NT2/D1 (cell line): ENCODE data around the gene MXD1.
"Not testable (repeated sequence)": the region's sequence is repeated elsewhere in the genome, so short reads cannot be mapped to it uniquely, and the experiment has no call there.

Experiments
- DNase-seq: peaks from one replicate; pipeline ENCODE4 v3.0.0-alpha.2; 2011; ENCODE audit warnings: low read depth, low spot score
- H3K27me3 ChIP-seq: 2 replicates; pipeline ENCODE4 v1.6.0; 2011; ENCODE audit warnings: mild to moderate bottlenecking; ENCODE audit not compliant: insufficient read length, insufficient read depth
- H3K36me3 ChIP-seq: 2 replicates; pipeline ENCODE4 v1.6.1; 2011; ENCODE audit warnings: mild to moderate bottlenecking, low read length, mixed read lengths; ENCODE audit not compliant: insufficient read depth, insufficient read length
- H3K4me1 ChIP-seq: 2 replicates; pipeline ENCODE4 v1.5.1; 2011; ENCODE audit not compliant: insufficient read depth, insufficient read length
- H3K4me3 ChIP-seq: 2 replicates; pipeline ENCODE4 v1.5.1; 2011; ENCODE audit warnings: low read depth; ENCODE audit not compliant: insufficient read length
- H3K9ac ChIP-seq: 2 replicates; pipeline ENCODE4 v1.6.0; 2011; ENCODE audit warnings: low read depth; ENCODE audit not compliant: insufficient read length
- H3K9me3 ChIP-seq: 2 replicates; pipeline ENCODE4 v1.5.1; 2011; ENCODE audit warnings: mild to moderate bottlenecking, low read length; ENCODE audit not compliant: insufficient read depth
- SUZ12 ChIP-seq: IDR thresholded peaks from 2 replicates; pipeline ENCODE4 v1.6.1; 2011; ENCODE audit not compliant: insufficient read length, insufficient read depth; ENCODE audit errors: extremely low read depth
- YY1 ChIP-seq: IDR thresholded peaks from 2 replicates; pipeline ENCODE4 v1.6.1; 2011; ENCODE audit not compliant: insufficient read length, insufficient read depth
- ZNF274 ChIP-seq: IDR thresholded peaks from 2 replicates; pipeline ENCODE4 v1.6.1; 2011; ENCODE audit warnings: mild to moderate bottlenecking, low read depth, low read length

Gene MXD1, protein sequence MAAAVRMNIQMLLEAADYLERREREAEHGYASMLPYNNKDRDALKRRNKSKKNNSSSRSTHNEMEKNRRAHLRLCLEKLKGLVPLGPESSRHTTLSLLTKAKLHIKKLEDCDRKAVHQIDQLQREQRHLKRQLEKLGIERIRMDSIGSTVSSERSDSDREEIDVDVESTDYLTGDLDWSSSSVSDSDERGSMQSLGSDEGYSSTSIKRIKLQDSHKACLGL

DNA sequence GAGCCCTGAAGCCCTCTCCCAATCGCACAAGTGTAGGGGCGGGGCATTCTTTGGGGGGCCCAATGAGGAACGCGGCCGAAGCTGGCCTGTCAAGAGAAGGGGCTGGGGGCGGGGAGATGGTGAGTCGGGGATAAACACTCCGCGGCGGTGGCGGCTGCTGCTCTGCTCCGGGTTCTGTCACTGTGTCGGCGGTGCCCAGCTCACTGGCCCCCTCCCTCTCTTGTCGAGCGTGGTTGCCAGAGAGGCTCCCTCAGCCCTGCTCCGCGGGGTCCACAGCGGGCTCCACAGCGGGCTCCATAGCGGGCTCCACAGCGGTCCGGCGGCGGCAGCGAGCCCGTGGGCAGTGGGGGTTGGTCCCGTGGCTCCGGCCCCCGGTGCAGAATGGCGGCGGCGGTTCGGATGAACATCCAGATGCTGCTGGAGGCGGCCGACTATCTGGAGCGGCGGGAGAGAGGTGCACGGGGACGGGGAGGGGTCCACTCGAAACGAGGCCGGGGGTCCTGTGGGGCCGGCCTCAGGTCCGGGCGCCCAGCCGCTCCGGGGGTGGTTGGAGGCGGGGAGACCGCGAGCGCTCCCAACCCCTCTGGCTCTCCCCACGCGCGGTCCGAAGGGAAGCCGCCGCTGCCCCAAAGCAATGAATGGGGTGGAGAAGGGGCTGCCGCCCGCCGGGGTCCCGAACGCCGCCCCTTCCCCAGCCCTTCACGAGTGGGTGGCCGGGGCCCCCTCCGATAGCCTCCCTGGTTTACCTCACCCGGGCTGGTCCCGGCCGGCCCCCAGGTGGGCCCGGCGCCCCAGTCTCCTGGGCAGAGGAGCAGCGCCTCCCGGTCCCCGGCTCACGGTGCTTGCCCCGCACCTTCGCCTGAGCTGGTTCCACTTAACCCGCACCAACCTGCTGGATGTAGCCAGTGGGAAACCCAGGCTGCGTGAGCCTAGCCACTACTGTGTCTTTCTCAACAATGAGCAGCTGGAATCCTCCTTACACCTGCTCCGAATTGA, at the start of gene MXD1:
Gene MXD1, plus strand, starts transcription at position 160 of the 996 bp plus-strand sequence. Its CDS starts 222 bp downstream, at position 382.
- H3K9ac ChIP-seq = peak within 1 kb of the TSS; percentile 90
- peaks cover 21% of the 10 kb centered on the region for H3K27me3 ChIP-seq
- peak within 1 kb of the TSS; percentile 66 for H3K4me3 ChIP-seq
- no peak for DNase-seq
- H3K36me3 ChIP-seq = peaks cover 5% of the 10 kb centered on the region
- TF ChIP-seq SUZ12 = no peak
- no peak for TF ChIP-seq YY1
- no peak for TF ChIP-seq ZNF274
- no peaks in the 10 kb centered on the region for H3K4me1 ChIP-seq
- H3K9me3 ChIP-seq = no peaks in the 10 kb centered on the region

DNA sequence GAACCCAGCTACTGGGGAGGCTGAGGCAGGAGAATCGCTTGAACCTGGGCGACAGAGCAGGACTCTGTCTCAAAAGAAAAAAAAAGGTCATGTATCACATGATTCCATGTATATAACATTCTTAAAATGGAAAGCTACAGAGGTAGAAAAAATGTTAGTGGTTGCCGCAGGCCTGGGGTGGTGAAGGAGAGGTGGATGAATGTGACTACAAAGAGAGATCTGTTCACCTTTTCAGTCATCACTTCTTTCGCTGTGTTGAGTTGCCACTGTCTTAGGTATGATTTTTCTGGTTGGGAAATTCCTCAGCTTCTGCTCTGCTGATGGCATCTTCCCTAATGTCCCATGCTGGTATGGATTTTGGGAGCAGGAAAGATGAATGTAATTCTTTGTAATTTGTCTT, 26.5 kb upstream of the MXD1 start:
- TF ChIP-seq SUZ12 = no peak
- no peak for TF ChIP-seq ZNF274
- no peak for TF ChIP-seq YY1
- no peaks in the 10 kb centered on the region for H3K36me3 ChIP-seq
- no peaks in the 10 kb centered on the region for H3K9me3 ChIP-seq
- no peaks in the 10 kb centered on the region for H3K4me1 ChIP-seq
- H3K4me3 ChIP-seq = no peak overlapping the region
- no peak for DNase-seq
- no peak overlapping the region for H3K9ac ChIP-seq
- no peaks in the 10 kb centered on the region for H3K27me3 ChIP-seq

DNA sequence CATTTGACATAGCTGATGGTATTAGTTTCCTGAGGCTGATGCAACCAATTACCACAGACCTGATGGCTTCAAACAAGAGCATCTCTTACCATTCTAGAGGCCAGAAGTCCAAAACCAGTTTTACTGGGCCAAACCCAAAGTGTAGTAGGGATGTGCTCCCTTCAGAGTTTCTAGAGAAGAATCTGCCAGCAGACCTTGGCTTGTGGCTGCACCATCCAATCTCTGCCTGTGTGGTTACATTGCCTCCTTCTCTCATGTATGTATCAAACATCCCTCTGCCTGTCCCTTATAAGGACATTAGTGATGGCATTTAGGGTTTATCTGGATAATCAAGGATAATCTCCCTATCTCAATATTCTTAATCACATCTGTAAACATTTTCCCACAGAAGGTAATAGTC, 25.6 kb upstream of the MXD1 start:
- no peak for DNase-seq
- no peaks in the 10 kb centered on the region for H3K36me3 ChIP-seq
- no peak for TF ChIP-seq YY1
- no peak for TF ChIP-seq SUZ12
- no peak for TF ChIP-seq ZNF274
- H3K9ac ChIP-seq = no peak overlapping the region
- H3K4me3 ChIP-seq = no peak overlapping the region
- H3K4me1 ChIP-seq = no peaks in the 10 kb centered on the region
- H3K9me3 ChIP-seq = no peaks in the 10 kb centered on the region
- H3K27me3 ChIP-seq = no peaks in the 10 kb centered on the region

DNA sequence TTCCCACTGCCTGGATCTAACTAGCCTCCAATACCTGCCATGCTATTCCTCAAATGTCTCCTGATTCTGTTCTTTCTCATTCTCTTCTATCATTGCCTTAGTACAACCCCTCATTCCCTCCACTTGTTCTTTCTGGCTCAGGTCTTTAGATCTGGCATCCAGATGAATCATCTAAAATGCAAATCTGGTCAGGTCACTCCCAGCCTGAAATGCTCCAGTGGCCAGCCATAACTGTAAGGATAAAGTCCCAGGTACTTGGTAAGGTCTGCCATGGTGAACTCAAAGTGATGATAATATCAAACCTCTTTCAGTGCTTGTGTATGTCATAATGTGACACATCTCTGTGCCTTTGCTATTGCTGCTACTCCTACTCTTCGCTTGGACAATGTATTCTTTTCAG, 24.0 kb upstream of the MXD1 start:
- no peaks in the 10 kb centered on the region for H3K27me3 ChIP-seq
- H3K9ac ChIP-seq = no peak overlapping the region
- H3K9me3 ChIP-seq = no peaks in the 10 kb centered on the region
- no peak overlapping the region for H3K4me3 ChIP-seq
- no peak for DNase-seq
- peaks cover 9% of the 10 kb centered on the region for H3K36me3 ChIP-seq
- no peak for TF ChIP-seq SUZ12
- TF ChIP-seq ZNF274 = no peak
- no peak for TF ChIP-seq YY1
- H3K4me1 ChIP-seq = no peaks in the 10 kb centered on the region

DNA sequence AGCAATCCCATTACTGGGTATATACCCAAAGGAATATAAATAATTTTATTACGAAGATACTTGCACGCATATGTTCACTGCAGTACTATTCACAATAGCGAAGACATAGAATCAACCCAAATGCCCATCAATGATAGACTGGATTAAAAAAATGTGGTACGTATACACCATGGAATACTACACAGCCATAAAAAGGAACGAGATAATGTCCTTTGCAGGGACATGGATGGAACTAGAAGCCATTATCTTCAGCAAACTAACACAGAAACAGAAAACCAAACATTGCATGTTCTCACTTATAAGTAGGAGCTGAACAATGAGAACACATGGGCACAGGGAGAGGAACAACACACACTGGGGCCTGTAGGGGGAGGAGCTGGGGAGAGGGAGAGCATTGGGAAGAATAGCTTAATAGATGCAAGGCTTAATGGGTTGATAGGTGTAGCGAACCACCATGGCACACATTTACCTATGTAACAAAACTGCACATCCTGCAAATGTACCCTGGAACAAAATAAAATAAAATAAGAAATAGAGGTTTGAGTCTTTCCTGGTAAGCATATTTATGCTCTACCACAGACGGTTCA, 22.0 kb upstream of the MXD1 start:
- not testable (repeated sequence) for DNase-seq, H3K9ac ChIP-seq, H3K4me3 ChIP-seq, H3K27me3 ChIP-seq, H3K4me1 ChIP-seq, H3K9me3 ChIP-seq
- H3K36me3 ChIP-seq = peaks cover 29% of the 10 kb centered on the region

DNA sequence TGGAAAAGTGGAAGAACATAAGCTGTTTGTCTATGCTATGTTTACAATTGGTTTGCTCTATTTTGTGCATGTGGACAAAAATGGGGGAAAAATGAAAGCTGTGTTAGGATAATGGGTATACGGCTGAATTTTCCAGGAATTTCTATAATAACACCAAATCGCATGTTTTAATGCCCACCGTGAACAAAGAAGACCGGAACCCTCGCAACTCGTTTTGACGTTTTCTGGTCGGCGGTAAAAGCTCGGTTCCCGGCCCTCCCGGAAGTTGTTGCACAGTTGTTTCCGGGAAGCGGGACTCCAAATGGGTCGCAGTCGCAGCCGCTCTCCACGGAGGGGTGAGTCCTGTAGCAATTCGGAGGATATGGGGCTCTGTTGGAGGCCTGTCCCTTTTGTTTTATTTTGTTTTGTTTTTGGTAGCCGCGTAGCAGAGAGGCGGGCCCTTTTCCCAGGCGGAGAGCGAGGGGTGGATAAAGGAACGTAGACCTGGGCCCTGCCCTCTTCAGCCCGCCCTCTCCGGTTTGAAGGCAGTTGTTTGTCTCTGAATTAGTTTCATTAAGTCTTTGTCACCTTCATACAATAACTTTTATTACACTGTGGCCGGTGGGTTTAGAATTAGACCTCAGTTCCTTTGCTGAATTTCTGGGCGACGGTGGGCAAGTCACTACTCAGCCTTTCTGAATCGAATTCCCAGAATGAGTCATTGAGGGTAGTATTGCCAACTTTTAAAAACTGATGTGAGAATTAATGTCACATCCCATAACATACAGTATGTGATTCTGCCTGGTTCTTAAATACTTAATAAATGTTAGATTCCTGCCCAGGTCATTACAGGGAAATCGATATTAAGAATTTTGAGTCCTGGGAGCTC, 21.0 kb upstream of the MXD1 start, which contains the start of gene SNRNP27:
Gene SNRNP27, plus strand, starts transcription at position 273 of the 868 bp plus-strand sequence. Its CDS starts 29 bp downstream, at position 302.
- Histone ChIP-seq H3K9ac (peak within 1 kb of the TSS; percentile 74), H3K27me3 (no peaks in the 10 kb centered on the region), H3K9me3 (no peaks in the 10 kb centered on the region), H3K4me3 (peak within 1 kb of the TSS; percentile 69), H3K36me3 (peaks cover 39% of the 10 kb centered on the region), H3K4me1 (no peaks in the 10 kb centered on the region)
- TF ChIP-seq SUZ12 (no peak), ZNF274 (no peak), YY1 (no peak)
- peak; percentile 75 for DNase-seq

DNA sequence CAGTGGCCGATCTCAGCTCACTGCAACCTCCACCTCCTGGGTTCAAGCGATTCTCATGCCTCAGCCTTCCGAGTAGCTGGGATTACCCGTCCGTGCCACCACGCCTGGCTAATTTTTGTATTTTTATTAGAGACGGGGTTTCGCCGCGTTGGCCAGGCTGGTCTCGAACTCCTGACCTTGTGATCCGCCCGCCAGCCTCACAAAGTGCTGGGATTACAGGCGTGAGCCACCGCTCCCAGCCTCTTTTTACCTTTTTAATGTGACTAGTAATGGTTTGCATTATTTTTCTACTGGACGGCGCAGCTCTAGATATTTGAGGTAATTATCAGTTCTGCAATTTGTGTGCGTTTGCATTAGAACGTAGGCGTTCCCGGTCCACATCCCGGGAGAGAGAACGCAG, 20.2 kb upstream of the MXD1 start:
- Histone ChIP-seq H3K4me3 (peak overlapping the region; percentile 69), H3K36me3 (peaks cover 46% of the 10 kb centered on the region), H3K9ac (peak overlapping the region; percentile 32)
- not testable (repeated sequence) for DNase-seq, H3K4me1 ChIP-seq, H3K27me3 ChIP-seq, H3K9me3 ChIP-seq
